Prostate gland (tissue), 2 donors: ENCODE measurements around the gene ALDH4A1.

Experiments used
- POLR2A ChIP-seq: fragments of 450-650 bp; IDR thresholded peaks from one replicate; pipeline ENCODE4 v1.6.1; 2016; ENCODE audit warnings: antibody characterized with exemption, mild to moderate bottlenecking
- POLR2AphosphoS5 ChIP-seq: sonication (generic); formaldehyde crosslinking; IDR thresholded peaks from one replicate; pipeline ENCODE4 v1.6.1; 2017; ENCODE audit warnings: antibody characterized with exemption
- TF ChIP-seq, protein P1 (sequence below), 4 experiments: fragments of 200-600 bp in 2 of 4; fragments of 450-650 bp in 2 of 4; sonication (generic) in 2 of 4; IDR thresholded peaks; 1 replicate in 3 of 4; 2 replicates in 1 of 4; pipeline ENCODE4 v1.5.1; 2016 to 2019; ENCODE audit warnings: antibody characterized with exemption in 4 of 4, mild to moderate bottlenecking in 2 of 4, moderate library complexity in 2 of 4

DNA sequence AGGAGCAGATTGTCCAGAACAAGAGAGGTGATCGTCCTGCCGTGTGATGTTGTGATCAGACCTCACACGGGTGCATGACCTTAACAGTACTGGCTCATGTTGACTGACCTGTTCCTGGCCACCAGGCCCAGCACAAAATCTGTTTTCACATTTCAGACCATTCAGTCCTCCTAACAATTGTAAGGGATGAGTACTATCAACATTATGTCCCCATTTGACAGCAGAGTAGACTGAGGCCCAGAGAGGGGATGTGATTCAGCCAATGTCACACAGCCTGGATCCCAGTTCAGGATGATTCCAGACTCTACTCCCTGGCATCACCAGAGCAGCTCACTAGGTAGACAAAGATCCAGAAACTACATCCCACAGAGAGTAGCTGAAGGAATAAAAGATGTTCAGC, 35.5 kb downstream of the ALDH4A1 start:
- TF ChIP-seq, protein P1, sequence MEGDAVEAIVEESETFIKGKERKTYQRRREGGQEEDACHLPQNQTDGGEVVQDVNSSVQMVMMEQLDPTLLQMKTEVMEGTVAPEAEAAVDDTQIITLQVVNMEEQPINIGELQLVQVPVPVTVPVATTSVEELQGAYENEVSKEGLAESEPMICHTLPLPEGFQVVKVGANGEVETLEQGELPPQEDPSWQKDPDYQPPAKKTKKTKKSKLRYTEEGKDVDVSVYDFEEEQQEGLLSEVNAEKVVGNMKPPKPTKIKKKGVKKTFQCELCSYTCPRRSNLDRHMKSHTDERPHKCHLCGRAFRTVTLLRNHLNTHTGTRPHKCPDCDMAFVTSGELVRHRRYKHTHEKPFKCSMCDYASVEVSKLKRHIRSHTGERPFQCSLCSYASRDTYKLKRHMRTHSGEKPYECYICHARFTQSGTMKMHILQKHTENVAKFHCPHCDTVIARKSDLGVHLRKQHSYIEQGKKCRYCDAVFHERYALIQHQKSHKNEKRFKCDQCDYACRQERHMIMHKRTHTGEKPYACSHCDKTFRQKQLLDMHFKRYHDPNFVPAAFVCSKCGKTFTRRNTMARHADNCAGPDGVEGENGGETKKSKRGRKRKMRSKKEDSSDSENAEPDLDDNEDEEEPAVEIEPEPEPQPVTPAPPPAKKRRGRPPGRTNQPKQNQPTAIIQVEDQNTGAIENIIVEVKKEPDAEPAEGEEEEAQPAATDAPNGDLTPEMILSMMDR (IDR thresholded peaks at IDR 0.05) = no peak
- TF ChIP-seq POLR2A (no peak), POLR2AphosphoS5 (no peak)
